Cardiac muscle cell (in vitro differentiated cells and primary cell): ENCODE data around the gene CDC14A. TPM values are rescaled to one million over a fixed set of nuclear protein-coding genes. Genes with fewer than 3 reads are reported as not detected.

Experiments
- DNase-seq, 2 donors: peaks; one replicate each; pipeline versions ENCODE4 v3.0.0 to v3.0.0-alpha.2; 2010 to 2017; ENCODE audit warnings: low read depth in 1 of 2, low spot score in 1 of 2
- H3K27ac ChIP-seq: fragments of 200-600 bp; sonication (generic); 2 replicates; pipeline ENCODE4 v1.5.1; 2016
- H3K27me3 ChIP-seq: fragments of 200-600 bp; sonication (generic); 2 replicates; pipeline ENCODE4 v1.6.0; 2016; ENCODE audit warnings: control low read depth
- H3K36me3 ChIP-seq: fragments of 200-600 bp; sonication (generic); 2 replicates; pipeline ENCODE4 v1.5.1; 2016; ENCODE audit warnings: control low read depth
- H3K4me1 ChIP-seq: fragments of 200-600 bp; sonication (generic); 2 replicates; pipeline ENCODE4 v1.8.1; 2017; ENCODE audit warnings: low read depth, mild to moderate bottlenecking, mixed run types
- H3K4me3 ChIP-seq: fragments of 200-600 bp; sonication (generic); 2 replicates; pipeline ENCODE4 v1.5.1; 2016; ENCODE audit warnings: mild to moderate bottlenecking
- H3K9me3 ChIP-seq: fragments of 200-600 bp; sonication (generic); 2 replicates; pipeline ENCODE4 v1.5.1; 2017; ENCODE audit warnings: low read depth, mild to moderate bottlenecking, control low read depth
- polyA plus RNA-seq: library from polyadenylated mRNA; unstranded; fragments of >200 nt; fragmentation: Nextera tagmentation; extraction: Ambion mirVana; gene quantifications from 2 replicates; pipeline ENCODE4 v1.2.1, GENCODE V29; 2016
- total RNA-seq: library from RNA; depleted of rRNA; stranded (reverse); fragments of >200 nt; gene quantifications from 2 replicates; pipeline ENCODE4 v1.2.3, GENCODE V29; 2016
- TF ChIP-seq, protein P1 (sequence below): IDR thresholded peaks from 2 replicates; pipeline ENCODE4 v1.5.1; 2012; ENCODE audit warnings: low read depth, mild to moderate bottlenecking, low read length

CDC14A gene
- total and polyA plus RNA-seq, 2 experiments from 2014 or later = 9.6 to 16.9 TPM

DNA sequence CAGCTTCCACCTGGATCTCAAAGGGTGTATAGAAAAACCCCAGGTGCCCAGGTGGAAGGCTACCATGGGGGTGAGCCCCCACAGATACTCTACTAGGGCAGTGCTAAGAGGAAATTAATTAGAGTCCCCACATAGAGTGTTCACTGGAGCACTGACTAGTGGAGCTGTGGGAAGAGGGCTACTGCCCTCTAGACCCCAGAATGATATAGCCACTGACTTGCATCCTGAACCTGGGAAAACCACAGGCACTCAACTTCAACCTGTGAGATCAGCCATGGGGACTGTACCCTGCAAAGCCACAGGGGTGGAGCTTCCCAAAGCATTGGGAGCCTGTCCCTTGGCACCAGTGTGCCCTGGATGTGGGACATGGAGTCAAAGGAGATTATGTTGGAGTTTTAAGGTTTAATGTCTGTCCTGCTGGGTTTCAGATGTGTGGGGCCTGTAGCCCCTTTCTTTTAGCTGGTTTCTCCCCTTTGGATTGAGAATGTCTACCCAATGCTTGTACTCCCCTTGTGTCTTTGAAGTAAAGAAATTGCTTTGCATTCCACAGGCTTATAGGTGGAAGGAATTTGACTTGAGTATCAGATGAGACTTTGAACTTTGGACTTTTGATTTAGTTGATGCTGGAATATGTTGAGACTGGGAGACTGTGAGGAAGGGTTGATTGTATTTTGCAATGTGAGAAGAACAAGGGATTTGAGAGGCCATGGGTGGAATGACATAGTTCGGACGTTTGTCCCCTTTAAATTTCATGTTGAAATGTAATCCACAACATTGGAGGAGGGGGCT is 31.8 kb upstream of the CDC14A start:
- Histone ChIP-seq H3K4me3 (no peak overlapping the region), H3K27me3 (no peaks in the 10 kb centered on the region), H3K4me1 (no peaks in the 10 kb centered on the region), H3K9me3 (no peaks in the 10 kb centered on the region), H3K27ac (no peak overlapping the region), H3K36me3 (no peaks in the 10 kb centered on the region)
- TF ChIP-seq, protein P1, sequence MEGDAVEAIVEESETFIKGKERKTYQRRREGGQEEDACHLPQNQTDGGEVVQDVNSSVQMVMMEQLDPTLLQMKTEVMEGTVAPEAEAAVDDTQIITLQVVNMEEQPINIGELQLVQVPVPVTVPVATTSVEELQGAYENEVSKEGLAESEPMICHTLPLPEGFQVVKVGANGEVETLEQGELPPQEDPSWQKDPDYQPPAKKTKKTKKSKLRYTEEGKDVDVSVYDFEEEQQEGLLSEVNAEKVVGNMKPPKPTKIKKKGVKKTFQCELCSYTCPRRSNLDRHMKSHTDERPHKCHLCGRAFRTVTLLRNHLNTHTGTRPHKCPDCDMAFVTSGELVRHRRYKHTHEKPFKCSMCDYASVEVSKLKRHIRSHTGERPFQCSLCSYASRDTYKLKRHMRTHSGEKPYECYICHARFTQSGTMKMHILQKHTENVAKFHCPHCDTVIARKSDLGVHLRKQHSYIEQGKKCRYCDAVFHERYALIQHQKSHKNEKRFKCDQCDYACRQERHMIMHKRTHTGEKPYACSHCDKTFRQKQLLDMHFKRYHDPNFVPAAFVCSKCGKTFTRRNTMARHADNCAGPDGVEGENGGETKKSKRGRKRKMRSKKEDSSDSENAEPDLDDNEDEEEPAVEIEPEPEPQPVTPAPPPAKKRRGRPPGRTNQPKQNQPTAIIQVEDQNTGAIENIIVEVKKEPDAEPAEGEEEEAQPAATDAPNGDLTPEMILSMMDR = no peak
- no peak for DNase-seq

DNA sequence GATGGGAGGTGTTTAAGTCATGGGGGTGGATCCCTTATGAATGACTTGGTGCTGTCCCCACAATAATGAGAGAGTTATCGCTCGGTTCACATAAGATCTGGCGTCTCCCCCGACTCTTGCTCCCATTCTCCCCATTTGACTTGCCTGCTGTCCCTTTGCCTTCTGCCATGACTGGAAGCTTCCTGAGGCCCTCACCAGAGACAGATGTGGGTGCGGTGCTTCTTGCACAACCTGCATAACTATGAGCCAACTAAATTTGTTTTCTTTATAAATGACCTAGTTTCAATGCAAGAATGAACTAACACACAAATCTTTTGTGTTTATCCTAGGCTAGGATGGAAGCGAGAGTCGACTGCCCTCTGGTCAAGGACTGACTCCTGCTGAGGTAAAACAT is 31.2 kb upstream of the CDC14A start:
- Histone ChIP-seq H3K4me1 (no peaks in the 10 kb centered on the region), H3K27me3 (no peaks in the 10 kb centered on the region)
- TF ChIP-seq, protein P1 = no peak

DNA sequence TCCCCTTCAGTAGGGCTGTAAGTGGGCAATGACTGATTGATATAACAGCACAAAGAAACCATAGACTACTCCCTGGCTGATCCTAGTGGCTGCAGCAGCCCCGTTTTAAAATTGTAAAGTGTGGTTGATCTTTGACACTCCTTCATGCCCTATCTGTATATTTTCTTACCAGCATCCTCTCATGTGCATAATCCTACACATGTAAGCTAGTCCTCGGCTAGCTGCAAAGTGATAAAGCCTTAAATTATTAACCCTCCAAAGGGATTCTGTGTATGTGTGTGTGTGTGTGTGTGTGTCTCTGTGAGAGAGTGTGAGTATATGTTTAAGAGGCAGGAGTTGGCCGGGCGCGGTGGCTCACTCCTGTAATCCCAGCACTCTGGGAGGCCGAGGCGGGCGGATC is 30.8 kb upstream of the CDC14A start:
- no peak for DNase-seq
- Histone ChIP-seq H3K4me1 (no peaks in the 10 kb centered on the region), H3K27ac (no peak overlapping the region), H3K27me3 (no peaks in the 10 kb centered on the region), H3K4me3 (no peak overlapping the region), H3K9me3 (no peaks in the 10 kb centered on the region), H3K36me3 (no peaks in the 10 kb centered on the region)
- TF ChIP-seq, protein P1 = no peak

More for the DNA sequence above, 31.2 kb upstream of the CDC14A start:
- Histone ChIP-seq H3K36me3 (no peaks in the 10 kb centered on the region), H3K27ac (no peak overlapping the region), H3K9me3 (no peaks in the 10 kb centered on the region), H3K4me3 (no peak overlapping the region)
- DNase-seq = no peak

DNA sequence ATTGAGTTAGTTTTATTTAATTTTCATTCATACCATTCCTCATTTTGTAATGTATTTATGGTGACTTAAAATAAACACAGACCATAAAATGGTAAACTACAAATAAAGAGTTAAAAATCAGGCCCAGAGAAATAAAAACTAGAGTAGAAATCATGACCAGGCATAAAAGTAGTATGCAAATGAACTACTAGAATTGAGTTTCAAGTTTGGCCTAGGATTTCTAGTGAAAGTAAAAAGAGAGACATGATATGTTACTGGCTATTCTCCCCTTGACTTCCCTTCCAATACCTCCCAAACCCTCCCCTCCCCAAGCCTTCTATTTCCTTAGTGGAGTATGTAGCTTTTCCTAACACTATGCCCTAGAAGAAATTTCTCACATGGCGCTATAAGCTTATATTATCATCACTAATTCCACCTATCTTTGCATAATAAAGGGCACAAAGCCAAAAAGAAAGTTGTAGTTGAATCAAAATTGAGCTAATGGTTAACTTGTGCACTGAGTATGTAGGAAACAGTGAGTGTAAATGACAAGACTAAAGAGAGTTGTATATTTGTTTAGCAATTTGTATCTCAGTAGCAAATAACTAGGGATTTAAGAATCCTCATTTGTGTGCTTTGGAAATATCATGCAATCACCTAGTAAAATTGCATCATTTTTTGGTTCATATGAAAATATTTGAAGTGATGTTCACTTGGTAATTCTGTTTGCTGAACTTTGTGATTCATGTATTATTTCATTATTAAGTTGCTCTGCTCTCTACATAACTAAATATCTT is 29.7 kb upstream of the CDC14A start:
- H3K4me3 ChIP-seq = no peak overlapping the region
- no peaks in the 10 kb centered on the region for H3K27me3 ChIP-seq
- TF ChIP-seq, protein P1 = no peak
- no peaks in the 10 kb centered on the region for H3K9me3 ChIP-seq
- no peaks in the 10 kb centered on the region for H3K36me3 ChIP-seq
- peak in 1 of 2 donors; percentile 72 for DNase-seq
- no peak overlapping the region for H3K27ac ChIP-seq
- no peaks in the 10 kb centered on the region for H3K4me1 ChIP-seq

DNA sequence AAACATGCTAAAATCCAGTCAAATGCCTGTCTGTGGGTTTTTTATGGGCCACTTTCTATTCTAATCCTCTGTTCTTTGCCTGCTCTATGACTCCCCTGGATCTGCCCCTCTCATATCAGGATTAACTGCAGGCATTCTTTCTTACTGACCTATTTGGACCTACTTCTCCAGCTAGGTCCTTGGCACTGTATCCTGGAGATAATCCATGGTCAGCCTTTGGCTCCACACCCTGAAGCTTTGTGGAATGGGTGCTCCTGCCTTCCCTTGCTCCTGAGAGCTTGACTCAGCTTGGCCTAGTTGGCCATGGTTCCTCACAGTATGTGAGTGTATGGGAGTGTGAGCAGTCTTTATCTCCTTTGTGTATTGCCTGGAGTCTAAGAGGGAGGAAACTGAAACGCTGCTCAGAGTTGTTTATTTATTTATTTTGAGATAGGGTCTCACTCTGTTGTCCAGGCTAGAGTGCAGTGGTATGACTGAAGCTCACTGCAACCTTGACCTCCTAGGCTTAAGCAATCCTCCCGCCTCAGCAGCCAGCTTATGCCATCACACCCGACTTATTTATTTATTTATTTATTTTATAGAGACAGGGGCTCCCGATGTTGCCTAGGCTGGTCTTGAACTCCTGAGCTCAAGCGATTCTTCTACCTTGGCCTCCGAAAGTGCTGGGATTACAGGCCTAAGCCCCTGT is 28.7 kb upstream of the CDC14A start:
- Histone ChIP-seq H3K4me3 (no peak overlapping the region), H3K27ac (no peak overlapping the region), H3K9me3 (no peaks in the 10 kb centered on the region), H3K27me3 (no peaks in the 10 kb centered on the region), H3K4me1 (no peaks in the 10 kb centered on the region), H3K36me3 (no peaks in the 10 kb centered on the region)
- TF ChIP-seq, protein P1 = no peak
- DNase-seq = peak in 1 of 2 donors; percentile 36
